GM21381 (cell line): ENCODE data around the gene FRMPD1.
A peak's percentile ranks its signal among the peaks of the same experiment; 100 is the strongest.

ENCODE experiments used
- ATAC-seq: cut with Tn5 transposase; IDR thresholded peaks from one replicate; pipeline ENCODE4 v1.9.1; 2021; ENCODE audit warnings: mild to moderate bottlenecking, moderate library complexity; ENCODE audit not compliant: unreplicated experiment

Gene FRMPD1

GRCh38 chr9:37769306-37769705, 118.6 kb downstream of the FRMPD1 start:
- no peak for ATAC-seq

- no peak for ATAC-seq
These were observed 119.2 kb downstream of the FRMPD1 start for GRCh38 chr9:37769995-37770394.

- ATAC-seq: no peak
These were observed 124.6 kb downstream of the FRMPD1 start for GRCh38 chr9:37775216-37775919.

- no peak for ATAC-seq
These were observed 125.6 kb downstream of the FRMPD1 start for GRCh38 chr9:37776328-37776727.

GRCh38 chr9:37778534-37778933, 127.8 kb downstream of the FRMPD1 start:
- no peak for ATAC-seq

- no peak for ATAC-seq
These were observed 133.5 kb downstream of the FRMPD1 start for GRCh38 chr9:37784291-37784615.

- ATAC-seq: peak; percentile 95
These were observed 134.1 kb downstream of the FRMPD1 start, which contains the start of gene EXOSC3 for GRCh38 chr9:37784616-37785483. EXOSC3 (minus strand) TSS chr9:37785064; CDS start chr9:37785044, 20 bp downstream.

- ATAC-seq: no peak
These were observed 136.3 kb downstream of the FRMPD1 start for GRCh38 chr9:37787059-37787458.

GRCh38 chr9:37788332-37788731, 137.6 kb downstream of the FRMPD1 start:
- ATAC-seq: no peak

- no peak for ATAC-seq
These were observed 139.3 kb downstream of the FRMPD1 start for GRCh38 chr9:37790096-37790495.

GRCh38 chr9:37792122-37792521, 141.4 kb downstream of the FRMPD1 start:
- no peak for ATAC-seq

- no peak for ATAC-seq
These were observed 145.5 kb downstream of the FRMPD1 start for GRCh38 chr9:37796232-37796631.
